Heart left ventricle (tissue), 13 donors: ENCODE results near the gene FRMD1.

ENCODE experiments used
- POLR2A ChIP-seq, 2 donors: fragments of 450-650 bp; IDR thresholded peaks; one replicate each; pipeline ENCODE4 v1.6.1; 2017; ENCODE audit warnings: antibody characterized with exemption in 2 of 2, mild to moderate bottlenecking in 2 of 2, moderate library complexity in 2 of 2
- TF ChIP-seq, protein P1 (sequence below), 12 donors: fragments of 200-600 bp; sonication (generic) in 4 of 12; IDR thresholded peaks; one replicate each; pipeline versions ENCODE4 v1.5.0 to v1.8.0; 2018 to 2022; ENCODE audit warnings: antibody characterized with exemption in 12 of 12, mild to moderate bottlenecking in 5 of 12
- donor health status: ischemic (EF 13 %, LVEDD 7.1; RV severe dilation, severe dysfunction).
- donor health status: DM: no; HTN: yes; CAD: no.
- donor health status: DM: no; HTN: no; CAD: no.
- donor health status: ischemic (EF 25% LVEDD 6.9; RV normal size, moderate dysfunction).
- donor health status: ischemic (EF 25% LVEDD 5.7; RV mildly dilated, moderate dysfunction).
- donor health status: ischemic (EF 35%, LVEDD 5.7; RV mildly dilated, moderate dysfunction).
- donor health status: nonischemic (EF 11% LVEDD 7.7; RV severe dilation, severe dysfunction).
- donor health status: DM: yes; HTN: yes; CAD: no.
- donor health status: PGD.
- donor health status: ischemic (EF 29% LVEDD 5.4; RV normal size, mild dysfunction).
- donor health status: nonischemic (EF 23%, LVEDD 6.1; RV moderate dilation, normal function).

- no peak for TF ChIP-seq POLR2A (IDR thresholded peaks at IDR 0.05)
- TF ChIP-seq, protein P1, sequence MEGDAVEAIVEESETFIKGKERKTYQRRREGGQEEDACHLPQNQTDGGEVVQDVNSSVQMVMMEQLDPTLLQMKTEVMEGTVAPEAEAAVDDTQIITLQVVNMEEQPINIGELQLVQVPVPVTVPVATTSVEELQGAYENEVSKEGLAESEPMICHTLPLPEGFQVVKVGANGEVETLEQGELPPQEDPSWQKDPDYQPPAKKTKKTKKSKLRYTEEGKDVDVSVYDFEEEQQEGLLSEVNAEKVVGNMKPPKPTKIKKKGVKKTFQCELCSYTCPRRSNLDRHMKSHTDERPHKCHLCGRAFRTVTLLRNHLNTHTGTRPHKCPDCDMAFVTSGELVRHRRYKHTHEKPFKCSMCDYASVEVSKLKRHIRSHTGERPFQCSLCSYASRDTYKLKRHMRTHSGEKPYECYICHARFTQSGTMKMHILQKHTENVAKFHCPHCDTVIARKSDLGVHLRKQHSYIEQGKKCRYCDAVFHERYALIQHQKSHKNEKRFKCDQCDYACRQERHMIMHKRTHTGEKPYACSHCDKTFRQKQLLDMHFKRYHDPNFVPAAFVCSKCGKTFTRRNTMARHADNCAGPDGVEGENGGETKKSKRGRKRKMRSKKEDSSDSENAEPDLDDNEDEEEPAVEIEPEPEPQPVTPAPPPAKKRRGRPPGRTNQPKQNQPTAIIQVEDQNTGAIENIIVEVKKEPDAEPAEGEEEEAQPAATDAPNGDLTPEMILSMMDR (IDR thresholded peaks at IDR 0.05), result no peak
These were observed 17.3 kb upstream of the FRMD1 start for GRCh38 chr6:168096271-168096764.
